ENCODE measurements around the gene ZNF311. TPM values are rescaled to one million over a fixed set of nuclear protein-coding genes. Genes with fewer than 3 reads are reported as not detected.

The ZNF311 gene
- total and polyA plus RNA-seq, 2 of the 13 experiments (the other 11 are each of a cell fraction or from before 2014, with no cell fraction given) = not detected

DNA sequence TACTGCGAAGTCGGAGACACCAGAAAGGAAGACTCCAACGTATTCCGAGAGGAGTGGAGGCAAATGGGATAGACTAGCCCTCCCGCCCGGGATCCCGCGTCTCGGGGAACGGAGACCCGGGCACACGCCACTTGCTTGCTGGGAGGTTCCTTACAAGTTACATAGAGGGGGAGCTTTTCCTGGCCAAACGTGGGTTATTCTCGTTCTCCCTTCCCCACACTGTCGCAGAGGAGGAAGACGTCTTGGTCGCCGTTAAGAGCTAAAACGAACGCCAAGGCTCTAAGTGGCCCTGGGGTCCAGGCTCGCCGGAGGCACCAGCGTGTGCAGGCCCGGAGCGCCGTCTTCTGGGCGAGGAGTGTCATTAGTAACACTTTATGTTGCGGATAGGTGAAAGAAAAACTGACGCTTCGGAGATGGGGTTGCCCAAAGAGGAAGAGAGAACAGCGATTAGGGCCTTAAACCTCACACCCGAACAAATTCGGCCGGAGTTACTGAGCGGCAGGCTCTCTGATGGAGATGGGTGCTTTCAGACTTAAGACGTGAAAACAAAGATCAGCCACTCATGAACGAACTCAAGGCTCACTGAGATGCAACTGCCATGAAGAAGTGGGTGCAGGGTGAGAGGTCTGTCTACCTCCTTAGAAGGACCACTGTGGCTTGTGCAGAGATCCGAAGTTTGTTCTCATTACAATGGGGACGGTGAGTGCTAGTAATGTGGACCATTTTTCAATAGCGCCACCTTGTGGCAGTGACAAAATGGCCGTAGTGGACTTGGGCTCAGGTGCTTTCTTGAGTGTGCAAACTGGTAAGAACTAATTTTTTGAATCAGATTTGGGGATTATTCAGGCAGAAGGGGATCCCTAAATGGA, 11.7 kb upstream of the ZNF311 start (continued):
- TF ChIP-seq ZNF468 (CRISPR knock-in tag; IDR thresholded peaks at IDR 0.05) (no peak), ZNF17 (CRISPR knock-in tag; IDR thresholded peaks at IDR 0.05) (no peak), YY1 (IDR thresholded peaks at IDR 0.05; ENCODE audit: insufficient read depth, insufficient replicate concordance, low read depth, low read length) (peak; percentile 19), DNMT1 (CRISPR knock-in tag; IDR thresholded peaks at IDR 0.05) (no peak), MED13 (CRISPR knock-in tag; IDR thresholded peaks at IDR 0.05) (no peak), MBNL3 (CRISPR knock-in tag; conservative IDR thresholded peaks at IDR 0.05) (no peak), ZFP90 (CRISPR knock-in tag; IDR thresholded peaks at IDR 0.05; ENCODE audit: borderline replicate concordance) (0 out of 2 replicates have a peak, but pooled peaks have one; percentile 44), ZNF441 (CRISPR knock-in tag; IDR thresholded peaks at IDR 0.05; ENCODE audit: borderline replicate concordance) (no peak), KAT7 (CRISPR knock-in tag; IDR thresholded peaks at IDR 0.05; ENCODE audit: borderline replicate concordance) (peak; percentile 72; the same call in 1 of the 2 replicates), ZNF121 (CRISPR knock-in tag; IDR thresholded peaks at IDR 0.05) (no peak; the same call in 1 of the 2 replicates), HES4 (CRISPR knock-in tag; IDR thresholded peaks at IDR 0.05; ENCODE audit: borderline replicate concordance) (0 out of 2 replicates have a peak, but pooled peaks have one; percentile 55), ZNF430 (CRISPR knock-in tag; IDR thresholded peaks at IDR 0.05) (no peak; the same call in 1 of the 2 replicates), HOXA3 (CRISPR knock-in tag; IDR thresholded peaks at IDR 0.05) (no peak; the same call in 1 of the 2 replicates), ZFP36 (IDR thresholded peaks at IDR 0.05; ENCODE audit: borderline replicate concordance, low read depth, low read length, partially characterized antibody) (no peak), ZNF788 (CRISPR knock-in tag; IDR thresholded peaks at IDR 0.05; ENCODE audit: borderline replicate concordance) (0 out of 2 replicates have a peak, but pooled peaks have one; percentile 17), ZNF564 (CRISPR knock-in tag; IDR thresholded peaks at IDR 0.05) (0 out of 2 replicates have a peak, but pooled peaks have one; percentile 32), CEBPB (IDR thresholded peaks at IDR 0.05; ENCODE audit: borderline replicate concordance, low read depth, low read length) (no peak), ZNF563 (CRISPR knock-in tag; IDR thresholded peaks at IDR 0.05) (no peak)
- TF ChIP-seq, protein P1, sequence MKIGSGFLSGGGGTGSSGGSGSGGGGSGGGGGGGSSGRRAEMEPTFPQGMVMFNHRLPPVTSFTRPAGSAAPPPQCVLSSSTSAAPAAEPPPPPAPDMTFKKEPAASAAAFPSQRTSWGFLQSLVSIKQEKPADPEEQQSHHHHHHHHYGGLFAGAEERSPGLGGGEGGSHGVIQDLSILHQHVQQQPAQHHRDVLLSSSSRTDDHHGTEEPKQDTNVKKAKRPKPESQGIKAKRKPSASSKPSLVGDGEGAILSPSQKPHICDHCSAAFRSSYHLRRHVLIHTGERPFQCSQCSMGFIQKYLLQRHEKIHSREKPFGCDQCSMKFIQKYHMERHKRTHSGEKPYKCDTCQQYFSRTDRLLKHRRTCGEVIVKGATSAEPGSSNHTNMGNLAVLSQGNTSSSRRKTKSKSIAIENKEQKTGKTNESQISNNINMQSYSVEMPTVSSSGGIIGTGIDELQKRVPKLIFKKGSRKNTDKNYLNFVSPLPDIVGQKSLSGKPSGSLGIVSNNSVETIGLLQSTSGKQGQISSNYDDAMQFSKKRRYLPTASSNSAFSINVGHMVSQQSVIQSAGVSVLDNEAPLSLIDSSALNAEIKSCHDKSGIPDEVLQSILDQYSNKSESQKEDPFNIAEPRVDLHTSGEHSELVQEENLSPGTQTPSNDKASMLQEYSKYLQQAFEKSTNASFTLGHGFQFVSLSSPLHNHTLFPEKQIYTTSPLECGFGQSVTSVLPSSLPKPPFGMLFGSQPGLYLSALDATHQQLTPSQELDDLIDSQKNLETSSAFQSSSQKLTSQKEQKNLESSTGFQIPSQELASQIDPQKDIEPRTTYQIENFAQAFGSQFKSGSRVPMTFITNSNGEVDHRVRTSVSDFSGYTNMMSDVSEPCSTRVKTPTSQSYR (CRISPR knock-in tag; IDR thresholded peaks at IDR 0.05; ENCODE audit: borderline replicate concordance) = no peak; the same call in 1 of the 2 replicates
- TF ChIP-seq, protein P2, sequence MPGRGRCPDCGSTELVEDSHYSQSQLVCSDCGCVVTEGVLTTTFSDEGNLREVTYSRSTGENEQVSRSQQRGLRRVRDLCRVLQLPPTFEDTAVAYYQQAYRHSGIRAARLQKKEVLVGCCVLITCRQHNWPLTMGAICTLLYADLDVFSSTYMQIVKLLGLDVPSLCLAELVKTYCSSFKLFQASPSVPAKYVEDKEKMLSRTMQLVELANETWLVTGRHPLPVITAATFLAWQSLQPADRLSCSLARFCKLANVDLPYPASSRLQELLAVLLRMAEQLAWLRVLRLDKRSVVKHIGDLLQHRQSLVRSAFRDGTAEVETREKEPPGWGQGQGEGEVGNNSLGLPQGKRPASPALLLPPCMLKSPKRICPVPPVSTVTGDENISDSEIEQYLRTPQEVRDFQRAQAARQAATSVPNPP (CRISPR knock-in tag; IDR thresholded peaks at IDR 0.05) = no peak
- TF ChIP-seq, protein P3, sequence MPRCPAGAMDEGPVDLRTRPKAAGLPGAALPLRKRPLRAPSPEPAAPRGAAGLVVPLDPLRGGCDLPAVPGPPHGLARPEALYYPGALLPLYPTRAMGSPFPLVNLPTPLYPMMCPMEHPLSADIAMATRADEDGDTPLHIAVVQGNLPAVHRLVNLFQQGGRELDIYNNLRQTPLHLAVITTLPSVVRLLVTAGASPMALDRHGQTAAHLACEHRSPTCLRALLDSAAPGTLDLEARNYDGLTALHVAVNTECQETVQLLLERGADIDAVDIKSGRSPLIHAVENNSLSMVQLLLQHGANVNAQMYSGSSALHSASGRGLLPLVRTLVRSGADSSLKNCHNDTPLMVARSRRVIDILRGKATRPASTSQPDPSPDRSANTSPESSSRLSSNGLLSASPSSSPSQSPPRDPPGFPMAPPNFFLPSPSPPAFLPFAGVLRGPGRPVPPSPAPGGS (CRISPR knock-in tag; IDR thresholded peaks at IDR 0.05) = peak; percentile 55
- TF ChIP-seq, protein P4, sequence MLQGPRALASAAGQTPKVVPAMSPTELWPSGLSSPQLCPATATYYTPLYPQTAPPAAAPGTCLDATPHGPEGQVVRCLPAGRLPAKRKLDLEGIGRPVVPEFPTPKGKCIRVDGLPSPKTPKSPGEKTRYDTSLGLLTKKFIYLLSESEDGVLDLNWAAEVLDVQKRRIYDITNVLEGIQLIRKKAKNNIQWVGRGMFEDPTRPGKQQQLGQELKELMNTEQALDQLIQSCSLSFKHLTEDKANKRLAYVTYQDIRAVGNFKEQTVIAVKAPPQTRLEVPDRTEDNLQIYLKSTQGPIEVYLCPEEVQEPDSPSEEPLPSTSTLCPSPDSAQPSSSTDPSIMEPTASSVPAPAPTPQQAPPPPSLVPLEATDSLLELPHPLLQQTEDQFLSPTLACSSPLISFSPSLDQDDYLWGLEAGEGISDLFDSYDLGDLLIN (CRISPR knock-in tag; IDR thresholded peaks at IDR 0.05; ENCODE audit: borderline replicate concordance) = no peak
